Keratinocyte (primary cell): ENCODE data around the gene ECE1. TPM values are rescaled to one million over a fixed set of nuclear protein-coding genes. Genes with fewer than 3 reads are reported as not detected.

Experiments
- DNase-seq: peaks from one replicate; pipeline ENCODE4 v3.0.0-alpha.2; 2011; ENCODE audit warnings: low read depth, missing footprints, low spot score
- FAIRE-seq: peaks from 2 replicates; lab custom pipeline; 2011; peaks lifted over from hg19 to GRCh38; lab: Jason Lieb, UNC
- H2AFZ ChIP-seq: 2 replicates; pipeline ENCODE4 v1.6.0; 2012; ENCODE audit warnings: low read length, control low read depth, inconsistent platforms; ENCODE audit not compliant: control insufficient read depth
- H3K27ac ChIP-seq: 2 replicates; pipeline ENCODE4 v1.5.1; 2011; ENCODE audit warnings: low read length; ENCODE audit not compliant: control insufficient read depth, insufficient read depth
- H3K27me3 ChIP-seq: 3 replicates; pipeline ENCODE4 v1.6.0; 2011; ENCODE audit warnings: low read length; ENCODE audit not compliant: control insufficient read depth, insufficient read depth; ENCODE audit errors: extremely low read depth
- H3K36me3 ChIP-seq, 2 experiments: 2 replicates in 1 of 2; 3 replicates in 1 of 2; pipeline ENCODE4 v1.5.1; 2011; ENCODE audit warnings: low read length in 2 of 2, mild to moderate bottlenecking in 1 of 2; ENCODE audit not compliant: control insufficient read depth in 2 of 2, insufficient read depth in 2 of 2; ENCODE audit errors: extremely low read depth in 1 of 2
- H3K4me1 ChIP-seq: 3 replicates; pipeline ENCODE4 v1.5.1; 2011; ENCODE audit warnings: low read length; ENCODE audit not compliant: control insufficient read depth, insufficient read depth; ENCODE audit errors: extremely low read depth
- H3K4me2 ChIP-seq: 3 replicates; pipeline ENCODE4 v1.6.0; 2011; ENCODE audit warnings: low read depth, low read length; ENCODE audit not compliant: control insufficient read depth, insufficient read depth; ENCODE audit errors: extremely low read depth
- H3K4me3 ChIP-seq, 3 experiments: fragments of 200-600 bp in 1 of 3; sonication (generic) in 1 of 3; 2 replicates in 2 of 3; 3 replicates in 1 of 3; pipeline ENCODE4 v1.5.1; 2011 to 2016; ENCODE audit warnings: low read length in 3 of 3, mild to moderate bottlenecking in 3 of 3, control low read depth in 2 of 3, inconsistent platforms in 1 of 3, low read depth in 1 of 3, mixed read lengths in 1 of 3, mixed run types in 1 of 3, moderate library complexity in 1 of 3; ENCODE audit not compliant: control insufficient read depth in 2 of 3, insufficient read depth in 2 of 3; ENCODE audit errors: extremely low read depth in 1 of 3
- H3K79me2 ChIP-seq: 2 replicates; pipeline ENCODE4 v1.6.0; 2012; ENCODE audit warnings: low read length; ENCODE audit not compliant: control insufficient read depth, insufficient read depth
- H3K9ac ChIP-seq: 3 replicates; pipeline ENCODE4 v1.6.0; 2011; ENCODE audit warnings: low read length; ENCODE audit not compliant: control insufficient read depth, insufficient read depth; ENCODE audit errors: extremely low read depth
- H3K9me1 ChIP-seq: 3 replicates; pipeline ENCODE4 v1.6.0; 2011; ENCODE audit warnings: low read length; ENCODE audit not compliant: control insufficient read depth, insufficient read depth; ENCODE audit errors: extremely low read depth
- H3K9me3 ChIP-seq: 2 replicates; pipeline ENCODE4 v1.5.1; 2012; ENCODE audit warnings: low read depth, low read length; ENCODE audit not compliant: control insufficient read depth
- H4K20me1 ChIP-seq: 3 replicates; pipeline ENCODE4 v1.6.0; 2011; ENCODE audit warnings: low read length; ENCODE audit not compliant: control insufficient read depth, insufficient read depth; ENCODE audit errors: extremely low read depth
- EZH2 ChIP-seq: IDR thresholded peaks from one replicate; pipeline ENCODE4 v1.6.1; 2012; ENCODE audit warnings: inconsistent platforms, mild to moderate bottlenecking, low read length, moderate library complexity
- dilution Hi-C: fragments of 300-500 bp; cut with MboI; formaldehyde crosslinking; loops from one replicate; pipeline ENCODE4 v1.7.0; 2020; ENCODE audit warnings: low sequenced_read_pairs; ENCODE audit not compliant: extremely low pct_ligation_motif_present
- polyA plus RNA-seq, 5 experiments: library from polyadenylated mRNA; depleted of rRNA in 3 of 5; stranded (reverse) in 3 of 5; stranded (forward) in 1 of 5; unstranded in 1 of 5; fragments of >200 nt; gene quantifications; 1 replicate in 1 of 5; 2 replicates in 3 of 5; 3 replicates in 1 of 5; pipeline versions ENCODE4 v1.2.1 to v1.2.3, GENCODE V29; 2011 to 2012; ENCODE audit warnings: missing spikeins in 2 of 5, low read depth in 1 of 5, low replicate concordance in 1 of 5
- TF ChIP-seq, protein P1 (sequence below), 3 experiments: IDR thresholded peaks in 1 of 3; conservative IDR thresholded peaks in 1 of 3; optimal IDR thresholded peaks in 1 of 3; 2 replicates in 2 of 3; 3 replicates in 1 of 3; pipeline versions ENCODE3 to v1.5.1; 2011; ENCODE audit warnings: low read length in 3 of 3, mild to moderate bottlenecking in 3 of 3, moderate library complexity in 2 of 3, control low read depth in 1 of 3, inconsistent platforms in 1 of 3; ENCODE audit not compliant: insufficient read depth in 2 of 3; ENCODE audit errors: extremely low read depth in 1 of 3

ECE1 gene
- polyA plus RNA-seq, 1 donor (not counting 4 experiments of a cell fraction or from before 2014, with no cell fraction given) = 59.1 TPM

DNA sequence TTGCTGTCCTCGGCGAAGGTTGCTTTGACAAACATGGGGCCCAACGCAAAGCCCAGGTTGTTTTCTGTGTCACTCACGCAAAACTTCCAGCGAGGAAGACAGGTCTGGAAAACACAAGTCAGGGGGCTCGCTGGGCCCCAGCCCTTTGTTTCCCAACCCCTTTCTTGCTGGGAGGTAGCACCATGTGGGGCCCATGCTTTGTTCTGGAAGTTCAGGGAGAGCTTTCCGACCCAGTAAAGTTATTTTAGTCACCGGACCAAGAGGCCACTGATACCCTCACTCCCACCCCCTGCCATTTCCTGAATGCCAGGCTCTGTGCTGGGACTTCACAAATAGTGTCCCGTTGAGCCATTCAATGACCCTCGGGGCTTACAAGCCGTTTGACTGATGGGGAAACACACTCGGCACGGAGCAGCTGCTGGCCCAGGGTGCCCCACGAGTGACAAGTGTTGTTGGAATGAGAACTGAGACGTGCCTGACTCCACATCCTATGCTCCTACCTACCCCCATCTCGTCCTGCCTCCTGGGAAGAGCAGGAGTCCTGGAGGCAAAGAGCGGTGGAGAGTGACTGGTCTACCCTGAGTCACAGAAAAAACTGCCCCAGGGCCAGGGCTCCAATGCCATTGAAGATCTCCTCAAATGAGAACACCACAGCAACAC, 52.0 kb downstream of the ECE1 start:
- no peak overlapping the region for H3K4me3 ChIP-seq
- no peak overlapping the region for H2AFZ ChIP-seq
- no peak overlapping the region for H3K27ac ChIP-seq
- peaks cover 7 to 13% of the 10 kb centered on the region in 2 experiments for H3K36me3 ChIP-seq
- H3K9me1 ChIP-seq = no peaks in the 10 kb centered on the region
- H4K20me1 ChIP-seq = no peaks in the 10 kb centered on the region
- no peaks in the 10 kb centered on the region for H3K79me2 ChIP-seq
- no peaks in the 10 kb centered on the region for H3K4me1 ChIP-seq
- no peak for FAIRE-seq
- TF ChIP-seq, protein P1, sequence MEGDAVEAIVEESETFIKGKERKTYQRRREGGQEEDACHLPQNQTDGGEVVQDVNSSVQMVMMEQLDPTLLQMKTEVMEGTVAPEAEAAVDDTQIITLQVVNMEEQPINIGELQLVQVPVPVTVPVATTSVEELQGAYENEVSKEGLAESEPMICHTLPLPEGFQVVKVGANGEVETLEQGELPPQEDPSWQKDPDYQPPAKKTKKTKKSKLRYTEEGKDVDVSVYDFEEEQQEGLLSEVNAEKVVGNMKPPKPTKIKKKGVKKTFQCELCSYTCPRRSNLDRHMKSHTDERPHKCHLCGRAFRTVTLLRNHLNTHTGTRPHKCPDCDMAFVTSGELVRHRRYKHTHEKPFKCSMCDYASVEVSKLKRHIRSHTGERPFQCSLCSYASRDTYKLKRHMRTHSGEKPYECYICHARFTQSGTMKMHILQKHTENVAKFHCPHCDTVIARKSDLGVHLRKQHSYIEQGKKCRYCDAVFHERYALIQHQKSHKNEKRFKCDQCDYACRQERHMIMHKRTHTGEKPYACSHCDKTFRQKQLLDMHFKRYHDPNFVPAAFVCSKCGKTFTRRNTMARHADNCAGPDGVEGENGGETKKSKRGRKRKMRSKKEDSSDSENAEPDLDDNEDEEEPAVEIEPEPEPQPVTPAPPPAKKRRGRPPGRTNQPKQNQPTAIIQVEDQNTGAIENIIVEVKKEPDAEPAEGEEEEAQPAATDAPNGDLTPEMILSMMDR (optimal IDR thresholded peaks at IDR 0.05 in 1 of 3, IDR thresholded peaks at IDR 0.05 in 1 of 3, conservative IDR thresholded peaks at IDR 0.05 in 1 of 3; ENCODE audit: extremely low read depth in 1 of 3, insufficient read depth in 2 of 3, low read length in 3 of 3) = no peak
- TF ChIP-seq EZH2 = no peak
- dilution Hi-C loops = no loop called here
- H3K27me3 ChIP-seq = no peaks in the 10 kb centered on the region
- H3K4me2 ChIP-seq = no peak overlapping the region
- no peak overlapping the region for H3K9ac ChIP-seq
- no peaks in the 10 kb centered on the region for H3K9me3 ChIP-seq
- DNase-seq = no peak

DNA sequence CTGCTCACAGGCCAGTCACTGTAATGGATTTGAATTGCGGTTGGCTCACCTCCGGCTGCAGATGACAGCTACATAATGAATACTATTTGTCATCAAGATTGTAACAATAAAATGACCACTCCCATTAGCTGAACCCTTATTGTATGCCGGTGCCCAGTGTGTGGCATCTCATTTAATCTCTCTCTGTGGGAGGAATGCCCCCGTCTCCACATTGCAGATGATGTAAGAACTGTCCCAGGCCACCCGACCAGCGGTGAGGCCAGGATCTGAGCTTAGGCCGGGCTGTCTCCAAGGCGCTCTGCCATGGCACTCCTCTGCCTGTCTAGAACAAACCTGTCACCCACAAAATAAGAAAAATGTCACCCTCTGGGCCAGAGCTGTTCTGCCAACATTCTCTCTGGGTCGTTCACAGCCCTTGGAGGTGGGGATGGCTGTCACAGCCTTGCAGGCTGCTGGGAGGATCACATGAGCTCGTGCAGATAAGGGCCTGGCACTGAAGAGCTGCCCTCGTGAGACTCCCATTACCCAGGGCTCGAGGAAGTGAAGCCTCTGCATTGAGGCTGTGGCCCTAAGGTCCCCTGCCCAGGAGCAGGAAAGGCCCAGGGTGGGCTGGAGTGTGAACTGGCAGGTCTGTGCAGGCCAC, 52.7 kb downstream of the ECE1 start:
- Histone ChIP-seq H3K4me1 (no peaks in the 10 kb centered on the region), H3K9ac (no peak overlapping the region), H3K27me3 (no peaks in the 10 kb centered on the region), H3K9me1 (no peaks in the 10 kb centered on the region), H3K79me2 (no peaks in the 10 kb centered on the region), H3K9me3 (no peaks in the 10 kb centered on the region), H3K4me2 (no peak overlapping the region), H3K36me3 (peaks cover 13 to 16% of the 10 kb centered on the region in 2 experiments), H4K20me1 (no peaks in the 10 kb centered on the region), H3K4me3 (no peak overlapping the region), H3K27ac (no peak overlapping the region), H2AFZ (no peak overlapping the region)
- dilution Hi-C loops = no loop called here
- TF ChIP-seq, protein P1 (optimal IDR thresholded peaks at IDR 0.05 in 1 of 3, IDR thresholded peaks at IDR 0.05 in 1 of 3, conservative IDR thresholded peaks at IDR 0.05 in 1 of 3; ENCODE audit: extremely low read depth in 1 of 3, insufficient read depth in 2 of 3, low read length in 3 of 3) = no peak
- no peak for TF ChIP-seq EZH2
- DNase-seq (no peak), FAIRE-seq (no peak)
